ENCODE results near the gene CDC42EP3. TPM values are rescaled to one million over a fixed set of nuclear protein-coding genes. Genes with fewer than 3 reads are reported as not detected.

CDC42EP3 gene
- total RNA-seq, 1 donor from 2014 or later = 32.9 TPM

- Mint-ChIP-seq H3K27ac (ENCODE audit: unreplicated experiment) (no peak overlapping the region), H3K27me3 (ENCODE audit: unreplicated experiment) (no peaks in the 10 kb centered on the region), H3K4me1 (ENCODE audit: low read depth, unreplicated experiment) (no peaks in the 10 kb centered on the region), H3K4me3 (ENCODE audit: unreplicated experiment) (no peak overlapping the region), H3K9me3 (ENCODE audit: unreplicated experiment) (peaks cover 2% of the 10 kb centered on the region), H3K36me3 (ENCODE audit: unreplicated experiment) (no peaks in the 10 kb centered on the region)
- no peak for DNase-seq
- TF ChIP-seq CTCF (IDR thresholded peaks at IDR 0.05; ENCODE audit: partially characterized antibody, unreplicated experiment) = no peak
These were observed 21.3 kb upstream of the CDC42EP3 start for GRCh38 chr2:37692711-37693110.

GRCh38 chr2:37689751-37690150 is 18.3 kb upstream of the CDC42EP3 start:
- Mint-ChIP-seq H3K27ac (ENCODE audit: unreplicated experiment) (no peak overlapping the region), H3K36me3 (ENCODE audit: unreplicated experiment) (no peaks in the 10 kb centered on the region)

GRCh38 chr2:37688771-37689468 is 17.5 kb upstream of the CDC42EP3 start:
- Mint-ChIP-seq H3K4me1 (ENCODE audit: low read depth, unreplicated experiment) (no peaks in the 10 kb centered on the region), H3K27ac (ENCODE audit: unreplicated experiment) (no peak overlapping the region), H3K4me3 (ENCODE audit: unreplicated experiment) (no peak overlapping the region), H3K9me3 (ENCODE audit: unreplicated experiment) (peaks cover 2% of the 10 kb centered on the region), H3K36me3 (ENCODE audit: unreplicated experiment) (no peaks in the 10 kb centered on the region), H3K27me3 (ENCODE audit: unreplicated experiment) (no peaks in the 10 kb centered on the region)
- no peak for DNase-seq
- no peak for TF ChIP-seq CTCF (IDR thresholded peaks at IDR 0.05; ENCODE audit: partially characterized antibody, unreplicated experiment)

More at GRCh38 chr2:37689751-37690150, 18.3 kb upstream of the CDC42EP3 start:
- H3K4me3 Mint-ChIP-seq (ENCODE audit: unreplicated experiment) = no peak overlapping the region
- no peak for TF ChIP-seq CTCF (IDR thresholded peaks at IDR 0.05; ENCODE audit: partially characterized antibody, unreplicated experiment)
- H3K4me1 Mint-ChIP-seq (ENCODE audit: low read depth, unreplicated experiment) = no peaks in the 10 kb centered on the region
- no peak for DNase-seq
- no peaks in the 10 kb centered on the region for H3K27me3 Mint-ChIP-seq (ENCODE audit: unreplicated experiment)
- peaks cover 2% of the 10 kb centered on the region for H3K9me3 Mint-ChIP-seq (ENCODE audit: unreplicated experiment)

- peaks cover 2% of the 10 kb centered on the region for H3K9me3 Mint-ChIP-seq (ENCODE audit: unreplicated experiment)
- H3K27me3 Mint-ChIP-seq (ENCODE audit: unreplicated experiment) = no peaks in the 10 kb centered on the region
- no peaks in the 10 kb centered on the region for H3K36me3 Mint-ChIP-seq (ENCODE audit: unreplicated experiment)
- DNase-seq = no peak
- no peak overlapping the region for H3K27ac Mint-ChIP-seq (ENCODE audit: unreplicated experiment)
- no peaks in the 10 kb centered on the region for H3K4me1 Mint-ChIP-seq (ENCODE audit: low read depth, unreplicated experiment)
- H3K4me3 Mint-ChIP-seq (ENCODE audit: unreplicated experiment) = no peak overlapping the region
- TF ChIP-seq CTCF (IDR thresholded peaks at IDR 0.05; ENCODE audit: partially characterized antibody, unreplicated experiment) = no peak
These were observed 15.5 kb upstream of the CDC42EP3 start for GRCh38 chr2:37686792-37687526.

GRCh38 chr2:37684809-37685208 is 13.4 kb upstream of the CDC42EP3 start:
- no peaks in the 10 kb centered on the region for H3K36me3 Mint-ChIP-seq (ENCODE audit: unreplicated experiment)
- no peak for DNase-seq
- no peaks in the 10 kb centered on the region for H3K27me3 Mint-ChIP-seq (ENCODE audit: unreplicated experiment)
- H3K4me1 Mint-ChIP-seq (ENCODE audit: low read depth, unreplicated experiment) = no peaks in the 10 kb centered on the region
- no peak overlapping the region for H3K4me3 Mint-ChIP-seq (ENCODE audit: unreplicated experiment)
- no peaks in the 10 kb centered on the region for H3K9me3 Mint-ChIP-seq (ENCODE audit: unreplicated experiment)
- no peak for TF ChIP-seq CTCF (IDR thresholded peaks at IDR 0.05; ENCODE audit: partially characterized antibody, unreplicated experiment)
- H3K27ac Mint-ChIP-seq (ENCODE audit: unreplicated experiment) = no peak overlapping the region

Data from glutamatergic neuron (in vitro differentiated cells).